Progenitor cell of endocrine pancreas (in vitro differentiated cells): ENCODE results near the gene GALNT9. TPM values are rescaled to one million over a fixed set of nuclear protein-coding genes. Genes with fewer than 3 reads are reported as not detected.

Experiments
- DNase-seq: peaks from one replicate; pipeline ENCODE4 v3.0.0; 2021; ENCODE audit warnings: low spot score; ENCODE audit not compliant: unreplicated experiment
- H3K27ac Mint-ChIP-seq: 2 replicates; pipeline ENCODE4 v1.8.0; 2021; ENCODE audit warnings: mild to moderate bottlenecking, moderate library complexity, mixed read lengths
- H3K27me3 Mint-ChIP-seq: 2 replicates; pipeline ENCODE4 v1.8.0; 2021; ENCODE audit warnings: mixed read lengths
- H3K36me3 Mint-ChIP-seq: 2 replicates; pipeline ENCODE4 v1.8.0; 2022; ENCODE audit warnings: mixed read lengths; ENCODE audit not compliant: insufficient read depth
- H3K4me1 Mint-ChIP-seq: 2 replicates; pipeline ENCODE4 v1.8.0; 2021; ENCODE audit warnings: low read depth, mixed read lengths
- H3K4me3 Mint-ChIP-seq: 2 replicates; pipeline ENCODE4 v1.8.0; 2021; ENCODE audit warnings: low read depth, mild to moderate bottlenecking, moderate library complexity, mixed read lengths
- H3K9me3 Mint-ChIP-seq: 2 replicates; pipeline ENCODE4 v1.8.0; 2021; ENCODE audit warnings: low read depth, mixed read lengths
- total RNA-seq: library from RNA; stranded (reverse); gene quantifications from 2 replicates; pipeline ENCODE4 v1.2.1, GENCODE V29; 2021
- TF ChIP-seq, protein P1 (sequence below): fragments of 200-600 bp; sonication (generic); IDR thresholded peaks from one replicate; pipeline ENCODE4 v1.5.0; 2021; ENCODE audit warnings: antibody characterized with exemption, mild to moderate bottlenecking; ENCODE audit not compliant: unreplicated experiment

Gene GALNT9
- total RNA-seq, 1 donor from 2014 or later, result 0.36 TPM

DNA sequence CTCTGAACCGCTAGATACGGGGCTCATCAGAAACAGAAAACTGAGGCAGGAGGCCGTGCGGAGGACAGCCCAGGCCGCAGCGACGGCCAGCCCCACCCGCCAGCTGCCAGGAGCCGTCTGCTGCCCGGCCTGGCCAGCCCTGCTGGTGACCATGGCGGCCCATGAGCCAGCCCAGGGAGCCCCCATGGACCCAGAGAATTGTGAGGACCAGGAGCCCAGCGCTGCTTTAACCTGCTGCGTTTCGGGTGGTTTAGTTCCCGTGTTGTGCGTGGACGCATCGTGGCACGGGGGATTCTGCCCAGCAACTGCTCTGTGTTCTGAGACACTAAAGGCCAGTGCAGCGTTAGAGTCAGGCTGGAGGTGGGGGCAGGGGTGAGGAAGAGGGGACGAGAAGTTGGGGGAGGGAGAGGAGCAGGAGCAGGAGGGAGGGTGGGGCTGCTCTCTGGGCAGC lies 140.9 kb downstream of the GALNT9 start:
- peaks cover 2% of the 10 kb centered on the region for H3K4me1 Mint-ChIP-seq
- H3K27ac Mint-ChIP-seq, result no peak overlapping the region
- peaks cover 1% of the 10 kb centered on the region for H3K9me3 Mint-ChIP-seq
- no peak overlapping the region for H3K4me3 Mint-ChIP-seq
- H3K27me3 Mint-ChIP-seq, result peaks cover 80% of the 10 kb centered on the region
- TF ChIP-seq, protein P1, sequence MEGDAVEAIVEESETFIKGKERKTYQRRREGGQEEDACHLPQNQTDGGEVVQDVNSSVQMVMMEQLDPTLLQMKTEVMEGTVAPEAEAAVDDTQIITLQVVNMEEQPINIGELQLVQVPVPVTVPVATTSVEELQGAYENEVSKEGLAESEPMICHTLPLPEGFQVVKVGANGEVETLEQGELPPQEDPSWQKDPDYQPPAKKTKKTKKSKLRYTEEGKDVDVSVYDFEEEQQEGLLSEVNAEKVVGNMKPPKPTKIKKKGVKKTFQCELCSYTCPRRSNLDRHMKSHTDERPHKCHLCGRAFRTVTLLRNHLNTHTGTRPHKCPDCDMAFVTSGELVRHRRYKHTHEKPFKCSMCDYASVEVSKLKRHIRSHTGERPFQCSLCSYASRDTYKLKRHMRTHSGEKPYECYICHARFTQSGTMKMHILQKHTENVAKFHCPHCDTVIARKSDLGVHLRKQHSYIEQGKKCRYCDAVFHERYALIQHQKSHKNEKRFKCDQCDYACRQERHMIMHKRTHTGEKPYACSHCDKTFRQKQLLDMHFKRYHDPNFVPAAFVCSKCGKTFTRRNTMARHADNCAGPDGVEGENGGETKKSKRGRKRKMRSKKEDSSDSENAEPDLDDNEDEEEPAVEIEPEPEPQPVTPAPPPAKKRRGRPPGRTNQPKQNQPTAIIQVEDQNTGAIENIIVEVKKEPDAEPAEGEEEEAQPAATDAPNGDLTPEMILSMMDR, result no peak
- no peaks in the 10 kb centered on the region for H3K36me3 Mint-ChIP-seq
- DNase-seq, result no peak

DNA sequence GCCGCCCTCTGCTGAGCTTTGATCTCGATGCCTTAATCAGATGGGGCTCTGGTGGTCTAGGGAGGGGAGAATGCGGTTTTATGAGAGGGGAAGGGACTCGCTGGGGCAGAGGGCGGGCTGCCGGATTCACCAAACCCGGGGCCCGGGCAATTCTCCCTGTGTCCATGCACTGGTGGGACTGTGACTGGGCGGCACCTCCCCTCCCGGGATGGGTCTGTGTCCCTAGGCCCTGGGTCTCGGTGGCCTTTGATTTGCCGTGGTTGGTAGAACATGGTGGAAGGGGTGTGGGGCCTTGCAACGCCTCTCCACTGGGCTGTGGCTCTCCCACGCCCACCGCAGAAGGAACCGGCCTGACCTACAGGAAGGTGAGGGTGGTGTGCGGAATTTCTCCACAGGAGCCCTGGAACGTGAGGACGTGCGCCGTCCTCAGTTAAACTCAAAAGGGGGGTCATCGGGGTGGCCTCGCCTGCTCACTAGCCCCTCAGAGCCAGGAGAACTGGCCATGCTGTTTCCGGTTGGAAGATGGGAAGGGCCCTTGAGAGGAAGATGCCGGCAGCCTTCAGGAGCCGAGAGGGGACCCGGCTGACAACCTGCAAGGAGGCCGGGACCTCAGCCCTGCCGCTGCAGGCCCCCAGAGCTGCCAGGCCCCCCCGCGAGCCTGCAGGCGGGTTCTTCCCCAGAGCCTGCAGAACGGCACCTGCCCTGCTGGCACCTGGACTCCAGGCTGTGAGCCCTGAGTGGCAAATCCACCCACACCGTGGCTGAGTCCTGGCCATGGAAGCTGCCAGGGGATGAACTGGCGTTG lies 141.5 kb downstream of the GALNT9 start:
- TF ChIP-seq, protein P1, result no peak
- Mint-ChIP-seq H3K27ac (no peak overlapping the region), H3K4me3 (no peak overlapping the region), H3K36me3 (no peaks in the 10 kb centered on the region), H3K27me3 (peaks cover 80% of the 10 kb centered on the region), H3K9me3 (no peaks in the 10 kb centered on the region), H3K4me1 (peaks cover 2% of the 10 kb centered on the region)
- no peak for DNase-seq

DNA sequence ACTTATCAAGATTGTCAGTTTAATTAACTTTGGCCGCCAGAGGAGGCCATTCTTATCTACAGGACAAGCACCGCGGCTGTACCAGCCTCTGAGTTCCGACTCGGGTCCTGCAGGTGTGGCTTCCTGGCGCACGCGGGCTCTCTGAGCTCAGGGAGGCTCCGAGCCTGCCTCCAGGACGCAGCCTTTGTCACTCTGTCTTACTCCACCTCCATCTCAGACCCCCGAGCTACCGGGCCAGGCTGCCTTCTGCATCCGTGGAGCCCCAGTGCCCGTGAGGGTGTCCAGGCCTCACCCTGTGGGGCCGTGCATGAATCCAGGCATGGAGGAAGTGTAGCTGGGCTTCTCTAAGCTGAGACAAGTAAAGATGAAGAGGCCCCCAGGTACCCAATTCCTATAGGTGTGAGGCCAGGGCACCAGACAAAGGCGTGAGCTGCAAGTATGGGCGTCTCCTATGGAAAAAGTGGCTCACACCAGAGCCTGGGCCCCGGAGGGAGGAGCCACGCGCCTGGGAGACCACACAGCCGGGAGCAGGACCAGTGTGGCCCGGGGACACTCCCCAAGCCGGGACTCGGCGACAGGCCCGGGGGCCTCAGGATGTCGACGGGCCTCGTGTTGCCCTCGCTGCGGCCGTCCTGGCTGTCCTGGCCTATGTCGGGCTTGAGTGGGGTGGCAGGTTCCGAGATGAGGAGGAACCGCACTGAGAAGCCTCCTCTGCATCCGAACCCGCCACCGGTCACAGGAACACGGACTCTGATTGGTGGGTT lies 142.3 kb downstream of the GALNT9 start:
- peaks cover 2% of the 10 kb centered on the region for H3K4me1 Mint-ChIP-seq
- H3K36me3 Mint-ChIP-seq, result no peaks in the 10 kb centered on the region
- H3K4me3 Mint-ChIP-seq, result no peak overlapping the region
- no peaks in the 10 kb centered on the region for H3K9me3 Mint-ChIP-seq
- DNase-seq, result no peak
- no peak overlapping the region for H3K27ac Mint-ChIP-seq
- TF ChIP-seq, protein P1, result no peak
- H3K27me3 Mint-ChIP-seq, result peaks cover 83% of the 10 kb centered on the region

DNA sequence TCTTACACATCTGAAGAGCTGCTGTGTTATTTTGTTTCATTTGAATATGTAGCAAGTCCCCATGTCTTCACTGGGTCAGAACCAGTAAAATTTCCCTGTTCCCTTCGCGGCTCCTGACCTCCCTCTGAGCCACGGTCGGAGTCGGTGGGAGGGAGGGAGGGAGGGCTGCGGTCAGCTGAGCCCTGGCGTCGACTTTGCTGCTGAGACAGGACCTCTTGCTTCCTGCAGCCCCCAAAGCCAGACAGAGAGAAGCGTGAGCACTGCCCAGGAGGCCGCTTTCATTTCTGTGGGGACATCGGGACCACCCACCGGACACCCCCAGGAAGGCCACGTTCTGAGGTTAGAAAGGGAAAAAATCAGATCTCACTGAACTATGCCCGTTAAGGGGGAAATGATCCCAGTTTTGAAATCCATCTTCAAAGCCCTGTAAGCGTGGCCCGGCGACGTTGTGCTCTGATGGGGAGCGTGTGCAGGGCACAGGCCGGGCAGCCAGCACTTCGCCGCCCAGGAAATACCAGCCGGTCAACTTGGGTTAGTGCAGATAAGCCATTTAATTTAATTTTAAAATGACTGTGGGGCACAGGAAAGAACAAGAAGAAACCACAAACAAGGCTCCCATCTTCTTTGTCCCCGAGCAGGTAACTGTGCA lies 143.1 kb downstream of the GALNT9 start:
- no peaks in the 10 kb centered on the region for H3K9me3 Mint-ChIP-seq
- H3K4me1 Mint-ChIP-seq, result peaks cover 2% of the 10 kb centered on the region
- H3K4me3 Mint-ChIP-seq, result no peak overlapping the region
- peaks cover 85% of the 10 kb centered on the region for H3K27me3 Mint-ChIP-seq
- TF ChIP-seq, protein P1, result no peak
- H3K36me3 Mint-ChIP-seq, result no peaks in the 10 kb centered on the region
- DNase-seq, result no peak
- no peak overlapping the region for H3K27ac Mint-ChIP-seq

DNA sequence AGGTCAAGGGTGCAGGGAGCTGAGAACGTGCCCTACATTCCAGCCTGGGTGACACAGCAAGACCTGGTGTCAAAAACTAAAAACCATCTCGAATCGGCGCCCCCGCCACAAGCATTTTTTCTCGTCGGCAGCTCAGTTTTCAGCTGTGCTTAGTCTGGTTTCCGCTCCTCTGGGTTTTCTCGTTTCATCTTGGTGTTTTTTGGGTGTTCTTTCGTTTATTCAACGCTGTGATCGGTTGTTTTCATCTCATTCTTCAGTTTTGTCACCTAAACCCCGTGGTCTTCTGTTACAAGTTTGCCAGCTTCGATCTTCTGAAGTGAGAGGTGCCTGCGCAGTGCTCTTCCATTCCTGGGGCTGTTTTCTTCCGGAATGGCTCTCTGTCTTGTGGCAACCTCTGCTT lies 143.7 kb downstream of the GALNT9 start:
- H3K27me3 Mint-ChIP-seq, result peaks cover 84% of the 10 kb centered on the region
- H3K36me3 Mint-ChIP-seq, result no peaks in the 10 kb centered on the region
- no peak overlapping the region for H3K27ac Mint-ChIP-seq
- no peaks in the 10 kb centered on the region for H3K9me3 Mint-ChIP-seq
- DNase-seq, result no peak
- TF ChIP-seq, protein P1, result no peak
- peaks cover 2% of the 10 kb centered on the region for H3K4me1 Mint-ChIP-seq
- H3K4me3 Mint-ChIP-seq, result no peak overlapping the region
